Hepatic stellate cell (primary cell): ENCODE data around the gene CHD9NB.
A peak's percentile ranks its signal among the peaks of the same experiment; 100 is the strongest.
"Not testable (repeated sequence)": the region's sequence is repeated elsewhere in the genome, so short reads cannot be mapped to it uniquely, and the experiment has no call there.

Experiments
- DNase-seq: peaks from one replicate; pipeline ENCODE4 v3.0.0; 2011; ENCODE audit warnings: low spot score

Gene CHD9NB

GRCh38 chr16:53056392-53056881, 3.7 kb upstream of the CHD9NB start:
- no peak for DNase-seq

- peak; percentile 65 for DNase-seq
Observed at GRCh38 chr16:53055541-53056391, 3.1 kb upstream of the CHD9NB start.

- peak; percentile 85 for DNase-seq
Observed at GRCh38 chr16:53054670-53055485, 2.2 kb upstream of the CHD9NB start, which contains the start of gene CHD9. CHD9 (plus strand) TSS chr16:53054991; CDS start chr16:53156090, 101,099 bp downstream.

GRCh38 chr16:53053967-53054669, 1.4 kb upstream of the CHD9NB start:
- no peak for DNase-seq

GRCh38 chr16:53051255-53051654, 1.4 kb downstream of the CHD9NB start:
- DNase-seq: not testable (repeated sequence)

GRCh38 chr16:53048139-53048915, 4.4 kb downstream of the CHD9NB start:
- no peak for DNase-seq

GRCh38 chr16:53047515-53047914, 5.2 kb downstream of the CHD9NB start:
- not testable (repeated sequence) for DNase-seq

- no peak for DNase-seq
Observed at GRCh38 chr16:53045341-53046220, 7.1 kb downstream of the CHD9NB start.

GRCh38 chr16:53043986-53044601, 8.6 kb downstream of the CHD9NB start:
- no peak for DNase-seq

- no peak for DNase-seq
Observed at GRCh38 chr16:53043428-53043831, 9.3 kb downstream of the CHD9NB start.

- no peak for DNase-seq
Observed at GRCh38 chr16:53042235-53042701, 10.4 kb downstream of the CHD9NB start.

GRCh38 chr16:53041320-53042051, 11.2 kb downstream of the CHD9NB start:
- no peak for DNase-seq

- DNase-seq: no peak
Observed at GRCh38 chr16:53040788-53041187, 11.9 kb downstream of the CHD9NB start.

GRCh38 chr16:53036711-53037110, 16.0 kb downstream of the CHD9NB start:
- not testable (repeated sequence) for DNase-seq

- DNase-seq: no peak
Observed at GRCh38 chr16:53036066-53036465, 16.6 kb downstream of the CHD9NB start.

- no peak for DNase-seq
Observed at GRCh38 chr16:53035176-53035942, 17.3 kb downstream of the CHD9NB start.

- no peak for DNase-seq
Observed at GRCh38 chr16:53034306-53034705, 18.4 kb downstream of the CHD9NB start.

- no peak for DNase-seq
Observed at GRCh38 chr16:53031323-53031942, 21.3 kb downstream of the CHD9NB start.
